Left ventricle myocardium inferior (tissue), 1 donor: ENCODE results near the gene SLC25A26. TPM values are rescaled to one million over a fixed set of nuclear protein-coding genes. Genes with fewer than 3 reads are reported as not detected.
A peak's percentile ranks its signal among the peaks of the same experiment; 100 is the strongest.

ENCODE experiments used
- DNase-seq: peaks from one replicate; pipeline ENCODE4 v3.0.0-alpha.2; 2020
- H3K27ac ChIP-seq: fragments of 200-600 bp; replicated peaks from 2 replicates; pipeline ENCODE4 v1.8.0; 2021
- H3K27me3 ChIP-seq: fragments of 200-600 bp; 2 replicates; pipeline ENCODE4 v1.8.0; 2021; ENCODE audit warnings: low read depth
- H3K36me3 ChIP-seq: fragments of 200-600 bp; 2 replicates; pipeline ENCODE4 v1.8.0; 2021
- H3K4me1 ChIP-seq: fragments of 200-600 bp; 2 replicates; pipeline ENCODE4 v1.8.0; 2021
- H3K4me3 ChIP-seq: fragments of 200-600 bp; 2 replicates; pipeline ENCODE4 v1.8.0; 2021; ENCODE audit warnings: mild to moderate bottlenecking, moderate library complexity
- H3K9me3 ChIP-seq: fragments of 200-600 bp; replicated peaks from 2 replicates; pipeline ENCODE4 v1.8.0; 2021
- CTCF ChIP-seq: fragments of 200-600 bp; IDR thresholded peaks from 2 replicates; pipeline ENCODE4 v1.8.0; 2021; ENCODE audit warnings: antibody characterized with exemption, mild to moderate bottlenecking, borderline replicate concordance
- intact Hi-C: fragments of 100-400 bp; cut with micrococcal nuclease; formaldehyde crosslinking; loops from one replicate; pipeline ENCODE4 v1.11.0; 2022
- total RNA-seq: library from RNA; stranded (reverse); fragmentation: NEBNext Ultra II Directional; extraction: Animal tissue kit (Norgen Biotek cat#: 25700); gene quantifications from one replicate; pipeline ENCODE4 v1.2.1, GENCODE V29; 2021
- donor health status: DM: no; HTN: yes; CAD: no; lungs with severe emphysema.

Gene SLC25A26
- total RNA-seq, 1 donor from 2014 or later: 40.7 TPM

GRCh38 chr3:66427951-66428474 lies 207.2 kb downstream of the SLC25A26 start:
- TF ChIP-seq CTCF: no peak
- H3K36me3 ChIP-seq: no peaks in the 10 kb centered on the region
- peaks cover 92% of the 10 kb centered on the region for H3K4me1 ChIP-seq
- no peaks in the 10 kb centered on the region for H3K27me3 ChIP-seq
- DNase-seq: no peak
- H3K9me3 ChIP-seq: no peaks in the 10 kb centered on the region
- H3K4me3 ChIP-seq: peak overlapping the region; percentile 10
- intact Hi-C loops: no loop called here
- H3K27ac ChIP-seq: peak overlapping the region; percentile 74

Other genes with a start within 250 kb of the SLC25A26 start
- 36.6 TPM for gene MAGI1, start 182.1 kb upstream of the SLC25A26 start, total RNA-seq